HL-60 (cell line): ENCODE results near the gene CPT1A.

Experiments used
- SPI1 ChIP-seq: IDR thresholded peaks from 2 replicates; pipeline ENCODE4 v1.6.1; 2012; ENCODE audit warnings: low read depth, mild to moderate bottlenecking, borderline replicate concordance
- TF ChIP-seq, protein P1 (sequence below): IDR thresholded peaks from one replicate; pipeline ENCODE4 v1.5.1; 2011; ENCODE audit warnings: low read length, control low read depth, inconsistent platforms; ENCODE audit not compliant: insufficient read depth

DNA sequence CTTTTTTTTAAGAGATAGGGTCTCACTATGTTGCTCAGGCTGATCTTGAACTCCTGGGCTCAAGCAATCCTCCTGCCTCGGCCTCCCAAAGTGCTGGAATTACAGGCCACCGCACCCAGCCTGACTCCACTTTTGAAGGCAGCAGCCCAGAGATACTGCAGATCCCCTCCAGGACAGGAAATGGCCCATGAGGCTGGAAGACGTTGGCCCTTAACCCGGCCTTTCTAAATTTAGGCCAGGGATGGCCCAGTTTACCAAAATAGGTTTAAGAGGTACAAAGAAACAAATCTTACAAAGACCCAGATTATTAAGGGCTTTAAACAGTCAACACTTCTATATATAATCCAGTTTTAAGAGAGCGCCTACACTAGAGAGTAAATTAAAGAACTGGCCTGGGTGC, 32.2 kb downstream of the CPT1A start:
- TF ChIP-seq, protein P1, sequence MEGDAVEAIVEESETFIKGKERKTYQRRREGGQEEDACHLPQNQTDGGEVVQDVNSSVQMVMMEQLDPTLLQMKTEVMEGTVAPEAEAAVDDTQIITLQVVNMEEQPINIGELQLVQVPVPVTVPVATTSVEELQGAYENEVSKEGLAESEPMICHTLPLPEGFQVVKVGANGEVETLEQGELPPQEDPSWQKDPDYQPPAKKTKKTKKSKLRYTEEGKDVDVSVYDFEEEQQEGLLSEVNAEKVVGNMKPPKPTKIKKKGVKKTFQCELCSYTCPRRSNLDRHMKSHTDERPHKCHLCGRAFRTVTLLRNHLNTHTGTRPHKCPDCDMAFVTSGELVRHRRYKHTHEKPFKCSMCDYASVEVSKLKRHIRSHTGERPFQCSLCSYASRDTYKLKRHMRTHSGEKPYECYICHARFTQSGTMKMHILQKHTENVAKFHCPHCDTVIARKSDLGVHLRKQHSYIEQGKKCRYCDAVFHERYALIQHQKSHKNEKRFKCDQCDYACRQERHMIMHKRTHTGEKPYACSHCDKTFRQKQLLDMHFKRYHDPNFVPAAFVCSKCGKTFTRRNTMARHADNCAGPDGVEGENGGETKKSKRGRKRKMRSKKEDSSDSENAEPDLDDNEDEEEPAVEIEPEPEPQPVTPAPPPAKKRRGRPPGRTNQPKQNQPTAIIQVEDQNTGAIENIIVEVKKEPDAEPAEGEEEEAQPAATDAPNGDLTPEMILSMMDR = no peak
- TF ChIP-seq SPI1 = no peak
